Activated T-helper 9 cell treated with anti-CD3 and anti-CD28 coated beads, Interleukin-2, amount 50 U/mL, for 16 hours (primary cell): ENCODE measurements around the gene CDH4.

Source experiments
- DNase-seq: peaks from one replicate; pipeline ENCODE4 v3.0.0-alpha.2; 2020; ENCODE audit warnings: low read depth

The CDH4 gene

GRCh38 chr20:61736001-61736635, 484.1 kb downstream of the CDH4 start:
- no peak for DNase-seq

DNA sequence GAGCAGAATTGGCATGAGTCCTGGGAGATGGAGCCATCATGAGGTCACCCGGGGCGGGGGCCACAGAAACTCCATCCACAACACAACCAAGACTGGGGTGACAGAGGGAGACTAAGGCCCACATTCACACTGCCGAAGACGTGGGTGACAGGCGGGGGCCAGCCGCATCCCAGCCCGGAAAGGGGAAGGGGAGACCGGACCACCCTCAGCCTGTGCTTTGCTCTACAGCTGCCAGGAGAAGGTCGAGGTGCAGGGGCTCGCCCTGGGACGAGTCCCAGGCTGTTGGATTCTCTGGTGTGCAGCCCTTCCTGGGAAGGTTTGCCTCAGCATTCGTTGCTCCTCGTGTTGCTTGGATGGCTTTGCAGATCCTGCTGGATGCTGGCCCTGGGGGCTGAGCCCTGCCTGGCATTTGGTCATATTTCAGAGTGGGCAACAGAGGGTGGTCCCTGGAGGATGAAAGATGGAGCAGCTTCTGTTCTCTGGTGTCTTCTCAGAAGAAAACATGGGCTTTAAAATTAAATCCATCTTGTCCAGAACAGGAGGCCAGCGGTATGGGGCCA, 484.8 kb downstream of the CDH4 start:
- DNase-seq: no peak

GRCh38 chr20:61737346-61737745, 485.3 kb downstream of the CDH4 start:
- DNase-seq: no peak

- DNase-seq: no peak
These were observed 485.9 kb downstream of the CDH4 start for GRCh38 chr20:61737812-61738443.

GRCh38 chr20:61738601-61739069, 486.6 kb downstream of the CDH4 start:
- no peak for DNase-seq

DNA sequence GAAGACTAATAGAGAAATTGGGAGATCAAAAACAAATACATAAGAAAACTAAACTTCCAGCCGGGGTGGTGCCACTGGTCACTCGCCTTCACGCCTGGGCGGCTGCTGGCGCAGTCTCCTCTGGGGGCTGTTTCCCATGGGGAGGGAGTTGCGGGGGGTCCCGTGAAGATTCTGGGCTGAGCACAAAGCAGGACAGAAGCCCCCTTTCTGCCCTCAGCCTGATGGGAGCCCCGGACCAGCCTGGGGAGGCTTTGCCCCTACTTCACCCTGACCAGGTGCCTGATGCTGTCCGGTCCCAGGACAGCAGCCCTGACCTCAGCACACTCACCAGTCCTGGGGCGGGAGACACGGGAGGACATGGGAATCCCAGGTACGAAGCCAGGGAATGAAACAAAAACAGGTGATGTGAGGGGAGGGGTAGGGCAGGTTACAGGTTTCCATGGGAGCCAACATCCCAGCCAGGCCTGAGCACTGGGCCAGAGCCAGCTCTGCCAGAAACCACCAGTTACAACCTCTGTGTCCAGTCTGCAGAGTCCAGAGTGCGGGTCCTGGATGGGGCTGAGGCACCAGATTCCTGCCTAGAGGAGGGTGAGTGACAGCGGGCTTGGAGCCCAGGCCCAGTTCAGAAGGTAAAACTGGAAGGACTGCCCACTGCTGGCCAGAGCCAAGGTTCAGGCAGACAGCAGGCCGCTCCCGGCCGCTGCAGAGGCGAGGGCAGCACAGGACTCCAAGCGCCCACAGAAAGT, 487.2 kb downstream of the CDH4 start:
- DNase-seq: no peak

DNA sequence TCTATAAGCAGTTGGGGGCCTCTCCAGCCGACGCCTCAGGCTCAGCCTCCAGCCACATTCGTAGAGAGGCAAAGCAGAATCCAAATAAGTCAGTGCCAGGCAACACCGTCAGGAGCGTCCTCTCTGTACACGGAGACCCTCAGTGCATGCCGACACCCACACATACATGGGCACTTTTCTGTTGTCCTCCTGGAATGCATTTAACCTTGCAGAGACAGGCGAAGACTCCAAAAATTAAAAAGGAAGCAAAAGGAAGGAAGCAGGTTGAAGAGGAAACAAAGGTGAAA, 487.7 kb downstream of the CDH4 start:
- DNase-seq: no peak

DNA sequence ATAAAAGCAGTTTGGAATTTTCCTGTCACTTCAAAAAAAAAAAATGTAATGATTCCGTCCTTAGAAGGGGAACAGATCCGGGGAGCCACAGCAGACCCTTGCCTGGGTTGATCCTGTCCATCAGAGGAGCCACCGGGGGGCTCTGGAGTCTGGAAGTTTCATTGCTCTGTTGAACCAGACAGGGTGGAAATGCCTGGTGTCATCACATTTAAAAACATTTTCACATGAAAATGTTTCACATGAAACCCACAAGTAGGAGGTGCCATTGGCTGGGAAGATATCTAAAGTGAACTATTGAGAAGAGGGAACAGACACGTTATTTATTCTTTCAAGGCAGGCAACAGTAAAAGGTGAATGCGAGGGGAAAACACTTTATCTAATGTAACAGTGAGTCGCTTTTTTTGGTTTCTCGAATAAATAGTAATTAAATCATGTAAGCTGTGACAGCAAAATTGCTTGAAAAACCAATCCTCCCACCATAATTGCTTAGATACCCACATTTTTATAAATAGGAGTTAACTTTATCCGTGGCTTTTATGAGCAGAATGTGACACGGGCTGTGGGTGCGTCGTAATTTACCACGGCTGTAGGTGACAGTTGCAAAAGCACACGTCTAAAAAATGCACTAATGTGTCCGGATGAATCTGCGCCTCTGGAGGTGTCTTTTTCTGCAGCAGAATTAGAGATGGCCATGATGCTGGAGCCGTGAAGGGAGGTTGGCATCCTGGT, 490.2 kb downstream of the CDH4 start:
- no peak for DNase-seq

- DNase-seq: no peak
These were observed 491.5 kb downstream of the CDH4 start for GRCh38 chr20:61743606-61744005.

GRCh38 chr20:61744691-61745396, 492.8 kb downstream of the CDH4 start:
- DNase-seq: no peak

DNA sequence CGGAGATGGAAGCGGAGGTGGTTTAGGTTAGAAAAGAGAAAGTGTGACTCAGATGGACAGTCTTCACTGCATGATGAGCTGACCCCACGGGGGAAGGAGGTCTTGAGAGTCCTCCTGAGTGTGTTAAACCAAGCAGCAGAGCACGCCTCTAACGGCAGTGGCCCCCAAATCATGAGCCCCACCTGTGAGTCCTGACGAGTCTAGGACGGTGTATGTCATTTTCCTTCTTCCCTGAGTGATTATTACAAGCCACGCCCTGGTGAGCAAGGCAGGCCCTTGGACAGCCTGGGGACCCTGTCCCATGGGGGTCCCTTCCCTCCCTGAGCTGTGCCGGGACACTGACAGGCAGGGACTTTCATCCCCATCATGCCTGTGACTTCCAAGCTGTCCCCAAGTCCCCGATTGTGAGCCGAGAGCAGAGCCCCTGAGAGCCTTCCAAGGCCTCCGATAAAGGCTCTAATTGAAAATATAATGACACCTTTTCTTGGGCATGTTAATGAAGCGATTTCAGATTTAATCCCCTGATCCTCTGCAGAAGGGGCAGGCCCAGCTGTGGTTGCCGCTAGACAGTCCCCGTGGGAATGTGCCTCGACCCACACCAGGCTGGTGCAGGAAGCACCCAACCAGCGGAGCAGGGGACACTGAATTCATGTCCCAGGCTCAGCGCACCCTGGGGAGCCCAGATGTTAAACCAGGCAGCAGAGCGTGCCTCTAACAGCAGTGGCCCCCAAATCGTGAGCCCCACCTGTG, 493.5 kb downstream of the CDH4 start:
- no peak for DNase-seq

DNA sequence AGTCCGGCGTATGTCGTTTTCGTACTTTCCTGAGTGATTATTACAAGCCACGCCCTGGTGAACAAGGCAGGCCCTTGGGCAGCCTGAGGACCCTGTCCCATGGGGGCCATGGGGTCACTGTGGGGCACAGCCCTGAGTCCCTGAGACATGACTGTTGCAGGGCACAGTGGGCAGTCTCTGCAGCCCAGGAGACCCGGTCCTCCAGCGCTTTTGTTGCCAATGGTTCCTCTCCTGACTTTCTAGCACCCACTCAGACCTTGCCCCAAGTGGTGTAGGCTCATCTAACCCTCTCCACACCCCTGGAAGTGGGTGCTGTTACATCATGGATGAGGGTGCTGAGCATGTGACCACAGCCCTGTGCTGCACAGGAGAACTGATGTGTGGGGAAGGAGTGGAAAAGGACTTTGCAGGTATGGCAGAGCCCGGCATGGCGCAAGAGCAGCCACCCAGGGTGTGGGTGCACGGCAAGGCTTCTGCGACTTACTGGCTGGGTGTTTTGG, 494.1 kb downstream of the CDH4 start:
- DNase-seq: no peak

DNA sequence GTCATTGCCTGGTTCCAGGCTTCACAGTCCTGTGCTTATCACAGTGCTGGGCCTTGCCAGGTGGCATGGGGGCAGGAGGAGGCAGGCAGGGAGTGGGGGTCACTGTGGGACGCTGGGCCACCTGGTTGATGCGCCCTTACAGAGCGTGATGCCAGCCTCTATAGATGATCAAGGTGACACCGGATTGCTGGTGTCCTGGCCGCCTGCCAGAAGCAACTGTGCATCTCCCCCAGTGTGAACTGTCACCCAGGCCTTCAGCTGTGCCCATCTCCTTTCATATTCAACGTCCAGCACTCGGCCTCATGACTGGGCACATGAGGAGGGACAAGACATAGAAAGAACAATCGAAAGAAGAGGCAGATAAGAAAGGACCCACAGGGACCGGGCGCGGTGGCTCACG, 494.7 kb downstream of the CDH4 start:
- DNase-seq: no peak

DNA sequence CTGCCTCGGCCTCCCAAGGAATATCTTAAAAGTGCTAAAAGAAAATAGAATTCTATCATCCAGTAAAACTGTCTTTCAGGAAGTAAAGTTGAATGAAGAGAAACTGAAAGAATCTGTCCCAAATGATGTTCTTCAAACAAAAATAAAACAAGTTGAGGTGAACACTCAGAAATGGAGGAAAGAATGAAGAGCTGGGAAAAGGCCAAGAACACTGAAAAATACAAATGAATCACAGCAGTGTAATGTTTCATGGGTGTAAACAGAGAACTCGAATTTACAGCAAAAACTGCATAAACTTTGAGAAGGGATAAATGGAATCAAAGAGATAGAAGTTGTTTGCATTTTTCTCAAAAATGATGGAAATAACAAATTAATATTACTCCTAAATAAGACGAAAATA, 496.3 kb downstream of the CDH4 start:
- DNase-seq: no peak

GRCh38 chr20:61749406-61750075, 497.5 kb downstream of the CDH4 start:
- DNase-seq: no peak

- DNase-seq: no peak
These were observed 498.0 kb downstream of the CDH4 start for GRCh38 chr20:61750093-61750492.

DNA sequence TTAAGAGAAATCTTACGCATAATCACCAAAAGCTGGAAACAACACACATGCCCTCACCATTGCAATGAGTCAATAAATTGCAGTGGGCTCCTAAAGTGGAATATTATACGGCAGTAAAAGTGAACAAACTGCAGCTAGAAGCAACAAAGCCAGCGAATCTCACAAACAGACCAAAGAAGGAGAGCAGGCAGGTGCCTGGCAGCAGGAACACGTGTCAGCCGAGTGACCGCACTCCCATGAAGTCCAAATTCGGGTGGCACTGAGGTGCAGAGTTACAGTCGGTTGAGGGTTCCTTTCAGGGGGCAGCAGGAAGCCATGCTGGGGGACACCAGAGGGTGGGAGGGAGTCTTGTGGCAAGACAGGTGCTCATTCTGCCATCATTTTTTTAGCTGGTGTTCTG, 500.5 kb downstream of the CDH4 start:
- DNase-seq: no peak

GRCh38 chr20:61753316-61753942, 501.4 kb downstream of the CDH4 start:
- DNase-seq: no peak

- DNase-seq: no peak
These were observed 502.2 kb downstream of the CDH4 start for GRCh38 chr20:61753987-61754956.
